Neural crest cell (in vitro differentiated cells): ENCODE data around the gene ARHGEF6. TPM values are rescaled to one million over a fixed set of nuclear protein-coding genes. Genes with fewer than 3 reads are reported as not detected.

Experiments used
- DNase-seq: peaks from one replicate; pipeline ENCODE4 v3.0.0; 2021; ENCODE audit warnings: low read depth, mixed read lengths, low spot score
- H3K27ac Mint-ChIP-seq: one replicate; pipeline ENCODE4 v1.8.0; 2021; ENCODE audit warnings: mild to moderate bottlenecking, mixed read lengths; ENCODE audit not compliant: unreplicated experiment
- H3K27me3 Mint-ChIP-seq: 2 replicates; pipeline ENCODE4 v1.8.0; 2021; ENCODE audit warnings: low read depth, mild to moderate bottlenecking, mixed read lengths
- H3K36me3 Mint-ChIP-seq: 2 replicates; pipeline ENCODE4 v1.8.0; 2021; ENCODE audit warnings: low read depth, mild to moderate bottlenecking, mixed read lengths
- H3K4me1 Mint-ChIP-seq: 2 replicates; pipeline ENCODE4 v1.8.0; 2021; ENCODE audit warnings: mixed read lengths
- H3K4me3 Mint-ChIP-seq: one replicate; pipeline ENCODE4 v1.8.0; 2021; ENCODE audit warnings: mild to moderate bottlenecking, mixed read lengths
- H3K9me3 Mint-ChIP-seq: 2 replicates; pipeline ENCODE4 v1.8.0; 2021; ENCODE audit warnings: mixed read lengths
- total RNA-seq: library from RNA; stranded (reverse); gene quantifications from 2 replicates; pipeline ENCODE4 v1.2.1, GENCODE V29; 2021
- TF ChIP-seq, protein P1 (sequence below): fragments of 200-600 bp; sonication (generic); conservative IDR thresholded peaks from 2 replicates; pipeline ENCODE4 v1.5.0; 2021; ENCODE audit warnings: antibody characterized with exemption, mild to moderate bottlenecking

The ARHGEF6 gene
- total RNA-seq, 1 donor from 2014 or later = 2.7 TPM

DNA sequence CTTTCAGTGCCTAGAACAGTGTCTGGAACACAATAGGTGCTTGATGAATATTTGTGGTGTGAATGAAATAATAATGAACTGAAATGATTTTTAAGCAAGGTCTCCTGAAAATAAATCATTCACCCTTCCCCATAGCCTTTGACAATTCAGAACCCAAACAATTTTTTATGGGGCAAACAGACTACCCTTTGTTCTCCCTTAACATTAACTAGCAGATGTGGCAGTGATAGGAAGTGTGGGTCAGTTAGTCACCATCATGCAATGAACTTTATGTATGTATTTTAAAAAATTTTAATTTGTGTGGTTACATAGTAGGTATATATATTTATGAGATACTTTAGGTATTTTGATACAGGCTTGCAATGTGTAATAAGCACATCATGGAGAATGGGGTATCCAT is 160.0 kb downstream of the ARHGEF6 start:
- no peak overlapping the region for H3K4me3 Mint-ChIP-seq
- no peaks in the 10 kb centered on the region for H3K4me1 Mint-ChIP-seq
- TF ChIP-seq, protein P1, sequence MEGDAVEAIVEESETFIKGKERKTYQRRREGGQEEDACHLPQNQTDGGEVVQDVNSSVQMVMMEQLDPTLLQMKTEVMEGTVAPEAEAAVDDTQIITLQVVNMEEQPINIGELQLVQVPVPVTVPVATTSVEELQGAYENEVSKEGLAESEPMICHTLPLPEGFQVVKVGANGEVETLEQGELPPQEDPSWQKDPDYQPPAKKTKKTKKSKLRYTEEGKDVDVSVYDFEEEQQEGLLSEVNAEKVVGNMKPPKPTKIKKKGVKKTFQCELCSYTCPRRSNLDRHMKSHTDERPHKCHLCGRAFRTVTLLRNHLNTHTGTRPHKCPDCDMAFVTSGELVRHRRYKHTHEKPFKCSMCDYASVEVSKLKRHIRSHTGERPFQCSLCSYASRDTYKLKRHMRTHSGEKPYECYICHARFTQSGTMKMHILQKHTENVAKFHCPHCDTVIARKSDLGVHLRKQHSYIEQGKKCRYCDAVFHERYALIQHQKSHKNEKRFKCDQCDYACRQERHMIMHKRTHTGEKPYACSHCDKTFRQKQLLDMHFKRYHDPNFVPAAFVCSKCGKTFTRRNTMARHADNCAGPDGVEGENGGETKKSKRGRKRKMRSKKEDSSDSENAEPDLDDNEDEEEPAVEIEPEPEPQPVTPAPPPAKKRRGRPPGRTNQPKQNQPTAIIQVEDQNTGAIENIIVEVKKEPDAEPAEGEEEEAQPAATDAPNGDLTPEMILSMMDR = no peak
- DNase-seq = no peak
- H3K27ac Mint-ChIP-seq = no peak overlapping the region
- H3K9me3 Mint-ChIP-seq = peaks cover 3% of the 10 kb centered on the region
- no peaks in the 10 kb centered on the region for H3K36me3 Mint-ChIP-seq
- no peaks in the 10 kb centered on the region for H3K27me3 Mint-ChIP-seq

DNA sequence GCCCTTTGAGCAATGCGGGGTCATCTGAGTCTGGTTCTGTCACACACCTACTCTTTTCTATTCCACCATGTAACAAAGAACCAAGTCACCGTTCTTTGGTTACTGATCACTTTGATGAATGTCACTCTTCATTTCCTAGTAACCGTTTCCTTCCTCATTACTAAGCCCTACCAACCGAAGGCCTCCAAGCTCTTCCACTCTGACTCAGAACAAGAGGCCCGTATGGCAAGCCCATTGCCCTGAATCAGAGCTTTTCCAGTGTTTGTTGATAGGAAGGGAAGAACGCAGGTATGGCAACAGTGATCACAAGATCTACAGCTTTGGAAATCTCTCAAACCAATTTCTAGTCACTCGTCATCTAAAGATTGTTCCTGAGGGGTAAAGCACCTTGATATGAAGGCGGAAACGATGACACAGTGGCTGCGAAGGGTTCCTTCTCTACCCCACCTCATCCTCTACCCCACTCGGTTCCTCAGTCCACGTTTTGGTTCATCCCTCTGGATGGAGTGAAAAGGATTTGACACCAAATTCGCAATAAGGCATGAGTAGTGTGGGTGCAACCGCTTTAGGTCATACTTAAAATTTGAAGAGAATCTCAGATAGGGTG is 160.7 kb downstream of the ARHGEF6 start:
- Mint-ChIP-seq H3K4me1 (no peaks in the 10 kb centered on the region), H3K27me3 (no peaks in the 10 kb centered on the region), H3K9me3 (peaks cover 3% of the 10 kb centered on the region), H3K4me3 (no peak overlapping the region), H3K36me3 (no peaks in the 10 kb centered on the region), H3K27ac (no peak overlapping the region)
- TF ChIP-seq, protein P1 = no peak
- no peak for DNase-seq

DNA sequence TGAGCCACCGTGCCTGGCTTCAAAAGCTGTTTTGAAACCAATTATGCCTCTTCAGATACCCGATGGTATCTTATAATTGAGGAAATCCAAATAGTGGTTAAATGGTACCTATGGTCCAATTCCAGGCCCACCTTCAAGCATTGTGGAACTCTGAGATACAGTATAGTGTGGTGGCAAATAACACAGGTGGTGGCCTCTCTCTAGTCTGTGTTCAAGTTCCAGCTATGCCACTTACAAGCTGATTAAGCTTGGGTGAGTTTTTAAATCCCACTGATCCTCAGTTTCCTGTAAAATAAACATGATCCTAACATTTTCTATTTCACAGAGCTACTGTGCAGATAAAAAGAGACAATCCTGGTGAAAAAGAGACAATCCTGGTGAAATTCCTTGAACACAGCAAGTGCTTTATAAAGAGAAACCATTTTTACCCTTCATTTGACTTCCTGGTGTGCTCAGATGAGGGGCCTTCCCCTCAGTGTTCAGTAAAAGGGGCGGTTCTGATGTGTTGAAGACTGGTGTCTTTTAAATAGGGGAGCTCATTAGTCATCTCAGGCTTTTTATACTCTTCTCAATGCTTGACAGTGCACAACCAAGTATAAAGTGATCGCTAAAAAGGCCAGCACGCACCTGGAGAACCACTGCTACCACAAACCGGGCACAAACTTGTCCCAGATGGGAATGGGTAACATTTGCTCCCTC is 163.6 kb downstream of the ARHGEF6 start:
- H3K27me3 Mint-ChIP-seq = no peaks in the 10 kb centered on the region
- DNase-seq = no peak
- no peak overlapping the region for H3K4me3 Mint-ChIP-seq
- peaks cover 3% of the 10 kb centered on the region for H3K9me3 Mint-ChIP-seq
- no peaks in the 10 kb centered on the region for H3K36me3 Mint-ChIP-seq
- TF ChIP-seq, protein P1 = no peak
- H3K4me1 Mint-ChIP-seq = no peaks in the 10 kb centered on the region
- no peak overlapping the region for H3K27ac Mint-ChIP-seq

Other genes starting within 250 kb of the ARHGEF6 start
- gene VGLL1, start 248.7 kb downstream of the ARHGEF6 start, total RNA-seq = not detected in 2 replicates
- gene CD40LG, start 132.8 kb downstream of the ARHGEF6 start, total RNA-seq = not detected in 2 replicates
- 532 and 541 TPM in 2 replicates for gene RBMX, start 99.8 kb upstream of the ARHGEF6 start, total RNA-seq